Loucy (cell line): Measurements from ENCODE around the gene SH3RF3.
A peak's percentile ranks its signal among the peaks of the same experiment; 100 is the strongest.

ENCODE experiments used
- H2AFZ ChIP-seq: fragments of 200-600 bp; sonication (generic); 2 replicates; pipeline ENCODE4 v1.6.0; 2016; ENCODE audit warnings: antibody characterized with exemption, mild to moderate bottlenecking, low read length, moderate library complexity
- H3F3A ChIP-seq: fragments of 200-600 bp; 2 replicates; pipeline ENCODE4 v1.6.0; 2016; ENCODE audit warnings: antibody characterized with exemption, low read depth, mild to moderate bottlenecking
- H3K27me3 ChIP-seq: fragments of 200-600 bp; sonication (generic); 2 replicates; pipeline ENCODE4 v1.6.1; 2014; ENCODE audit warnings: low read length, mild to moderate bottlenecking; ENCODE audit not compliant: insufficient read depth, poor library complexity, severe bottlenecking
- H3K36me3 ChIP-seq: fragments of 200-600 bp; sonication (generic); 2 replicates; pipeline ENCODE4 v1.6.1; 2016; ENCODE audit warnings: low read length; ENCODE audit not compliant: insufficient read depth
- H3K4me1 ChIP-seq: fragments of 200-600 bp; sonication (generic); 2 replicates; pipeline ENCODE4 v1.5.1; 2014; ENCODE audit warnings: low read length, mild to moderate bottlenecking; ENCODE audit not compliant: insufficient read depth, poor library complexity, severe bottlenecking
- H3K4me2 ChIP-seq: fragments of 200-600 bp; sonication (generic); 2 replicates; pipeline ENCODE4 v1.6.0; 2014; ENCODE audit warnings: antibody characterized with exemption, low read length, low read depth, mild to moderate bottlenecking; ENCODE audit not compliant: poor library complexity, severe bottlenecking
- H3K4me3 ChIP-seq: fragments of 200-600 bp; sonication (generic); 2 replicates; pipeline ENCODE4 v1.5.1; 2014; ENCODE audit warnings: low read length, mild to moderate bottlenecking, mixed read lengths; ENCODE audit not compliant: poor library complexity, severe bottlenecking
- H3K79me2 ChIP-seq: fragments of 200-600 bp; sonication (generic); 2 replicates; pipeline ENCODE4 v1.6.1; 2014; ENCODE audit warnings: low read length; ENCODE audit not compliant: insufficient read depth
- H3K9ac ChIP-seq: fragments of 200-600 bp; sonication (generic); 2 replicates; pipeline ENCODE4 v1.6.0; 2014; ENCODE audit warnings: mild to moderate bottlenecking, low read depth, low read length, moderate library complexity; ENCODE audit not compliant: poor library complexity, severe bottlenecking
- H3K9me2 ChIP-seq: fragments of 200-600 bp; sonication (generic); replicated peaks from 2 replicates; pipeline ENCODE4 v1.6.1; 2016; ENCODE audit warnings: low read depth, low read length, mixed read lengths
- H3K9me3 ChIP-seq: fragments of 200-600 bp; sonication (generic); 2 replicates; pipeline ENCODE4 v1.6.1; 2014; ENCODE audit warnings: mild to moderate bottlenecking, antibody characterized with exemption, low read length, low read depth; ENCODE audit not compliant: insufficient read depth
- H4K20me1 ChIP-seq: fragments of 200-600 bp; sonication (generic); 2 replicates; pipeline ENCODE4 v1.6.0; 2014; ENCODE audit warnings: antibody characterized with exemption, low read length, mild to moderate bottlenecking; ENCODE audit not compliant: insufficient read depth, poor library complexity, severe bottlenecking
- EZH2phosphoT487 ChIP-seq: fragments of 200-600 bp; IDR thresholded peaks from 2 replicates; pipeline ENCODE4 v1.6.1; 2018; ENCODE audit warnings: antibody characterized with exemption, mild to moderate bottlenecking, moderate library complexity, borderline replicate concordance
- TF ChIP-seq, protein P1 (sequence below): fragments of 200-600 bp; sonication (generic); conservative IDR thresholded peaks from 2 replicates; pipeline ENCODE4 v1.5.1; 2014; ENCODE audit warnings: mild to moderate bottlenecking, antibody characterized with exemption, low read length

The SH3RF3 gene

DNA sequence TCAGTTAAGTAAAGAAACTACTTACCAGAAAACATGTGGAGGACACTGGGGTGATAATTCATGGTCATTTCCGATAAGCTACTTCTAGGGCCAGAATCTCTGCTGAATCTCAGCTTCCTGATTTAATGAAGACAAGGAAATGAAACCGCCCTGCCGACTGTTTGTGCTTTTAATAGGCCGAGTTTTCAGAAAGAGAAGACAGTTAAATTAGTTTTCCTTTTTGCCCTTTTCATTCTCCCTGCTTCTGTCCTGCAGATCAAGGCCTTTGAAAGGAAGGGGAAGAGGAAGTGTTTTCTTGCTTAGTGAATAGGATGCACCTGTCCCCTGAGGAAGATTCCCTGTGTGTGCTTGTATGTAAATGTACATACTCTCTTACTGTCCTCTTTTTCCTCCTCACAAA, 126.6 kb downstream of the SH3RF3 start:
- H3F3A ChIP-seq, result no peaks in the 10 kb centered on the region
- H3K9me3 ChIP-seq, result no peaks in the 10 kb centered on the region
- TF ChIP-seq, protein P1, sequence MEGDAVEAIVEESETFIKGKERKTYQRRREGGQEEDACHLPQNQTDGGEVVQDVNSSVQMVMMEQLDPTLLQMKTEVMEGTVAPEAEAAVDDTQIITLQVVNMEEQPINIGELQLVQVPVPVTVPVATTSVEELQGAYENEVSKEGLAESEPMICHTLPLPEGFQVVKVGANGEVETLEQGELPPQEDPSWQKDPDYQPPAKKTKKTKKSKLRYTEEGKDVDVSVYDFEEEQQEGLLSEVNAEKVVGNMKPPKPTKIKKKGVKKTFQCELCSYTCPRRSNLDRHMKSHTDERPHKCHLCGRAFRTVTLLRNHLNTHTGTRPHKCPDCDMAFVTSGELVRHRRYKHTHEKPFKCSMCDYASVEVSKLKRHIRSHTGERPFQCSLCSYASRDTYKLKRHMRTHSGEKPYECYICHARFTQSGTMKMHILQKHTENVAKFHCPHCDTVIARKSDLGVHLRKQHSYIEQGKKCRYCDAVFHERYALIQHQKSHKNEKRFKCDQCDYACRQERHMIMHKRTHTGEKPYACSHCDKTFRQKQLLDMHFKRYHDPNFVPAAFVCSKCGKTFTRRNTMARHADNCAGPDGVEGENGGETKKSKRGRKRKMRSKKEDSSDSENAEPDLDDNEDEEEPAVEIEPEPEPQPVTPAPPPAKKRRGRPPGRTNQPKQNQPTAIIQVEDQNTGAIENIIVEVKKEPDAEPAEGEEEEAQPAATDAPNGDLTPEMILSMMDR, result no peak
- TF ChIP-seq EZH2phosphoT487, result no peak
- H3K79me2 ChIP-seq, result peaks cover 26% of the 10 kb centered on the region; the same call in 1 of the 2 replicates
- no peak overlapping the region for H2AFZ ChIP-seq
- H4K20me1 ChIP-seq, result no peaks in the 10 kb centered on the region
- H3K9ac ChIP-seq, result no peak overlapping the region
- no peaks in the 10 kb centered on the region for H3K9me2 ChIP-seq
- H3K4me1 ChIP-seq, result peaks cover 47% of the 10 kb centered on the region
- no peaks in the 10 kb centered on the region for H3K27me3 ChIP-seq
- no peak overlapping the region for H3K4me2 ChIP-seq
- H3K4me3 ChIP-seq, result no peak overlapping the region
- no peaks in the 10 kb centered on the region for H3K36me3 ChIP-seq

DNA sequence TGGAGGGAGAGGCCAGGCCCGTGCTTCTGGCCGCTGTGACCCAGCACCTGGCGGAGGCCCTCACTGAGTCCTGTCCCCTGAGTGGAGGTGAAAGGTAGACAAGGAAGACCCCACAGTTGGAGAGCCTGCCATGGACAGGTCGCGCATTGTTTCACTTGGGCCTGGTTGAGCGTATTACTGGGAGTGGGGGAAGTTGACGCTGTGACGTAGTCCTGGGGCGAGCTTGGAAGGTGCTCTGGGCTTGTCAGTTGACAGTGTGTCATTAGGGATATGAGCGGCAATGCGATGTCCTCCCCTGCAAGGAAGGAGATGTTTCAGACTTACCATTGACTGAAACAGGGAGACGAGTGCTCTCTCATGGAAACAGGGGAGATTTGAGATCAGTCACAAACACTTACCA, 127.1 kb downstream of the SH3RF3 start:
- Histone ChIP-seq H3K27me3 (no peaks in the 10 kb centered on the region), H3F3A (no peaks in the 10 kb centered on the region), H3K4me3 (no peak overlapping the region), H3K9me3 (no peaks in the 10 kb centered on the region), H3K4me1 (peaks cover 51% of the 10 kb centered on the region), H3K36me3 (no peaks in the 10 kb centered on the region), H2AFZ (no peak overlapping the region), H3K9me2 (no peaks in the 10 kb centered on the region), H3K9ac (no peak overlapping the region), H3K79me2 (peaks cover 27% of the 10 kb centered on the region; the same call in 1 of the 2 replicates), H3K4me2 (no peak overlapping the region), H4K20me1 (no peaks in the 10 kb centered on the region)
- TF ChIP-seq EZH2phosphoT487, result no peak
- TF ChIP-seq, protein P1, result no peak

DNA sequence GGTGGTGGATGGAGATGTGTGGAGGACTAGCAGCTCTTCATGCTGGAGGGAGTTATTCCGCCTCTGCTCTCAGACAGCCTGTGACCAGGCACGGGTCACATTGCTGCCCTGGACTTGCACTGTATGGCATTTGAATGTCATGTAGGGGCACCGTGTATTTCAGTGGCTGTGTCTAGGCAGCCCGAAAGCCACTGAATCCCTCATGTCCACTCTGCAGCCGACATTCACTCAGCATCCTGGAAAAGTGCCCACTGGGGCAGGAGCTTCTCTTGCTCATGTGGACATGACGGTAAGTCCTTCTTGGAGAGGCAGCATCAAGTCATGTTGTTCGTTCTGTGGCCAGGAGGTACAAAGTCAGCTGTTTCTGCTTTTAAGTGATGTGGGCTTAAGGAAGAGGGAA, 127.9 kb downstream of the SH3RF3 start:
- Histone ChIP-seq H4K20me1 (no peaks in the 10 kb centered on the region), H3K9me3 (no peaks in the 10 kb centered on the region), H3K4me1 (peaks cover 59% of the 10 kb centered on the region), H3K4me2 (peak overlapping the region; percentile 52), H3K4me3 (no peak overlapping the region), H3K9ac (peak overlapping the region; percentile 25), H2AFZ (no peak overlapping the region), H3K9me2 (no peaks in the 10 kb centered on the region), H3F3A (0 out of 2 replicates have a peak, but pooled peaks cover 4% of the 10 kb centered on the region), H3K36me3 (no peaks in the 10 kb centered on the region), H3K27me3 (no peaks in the 10 kb centered on the region), H3K79me2 (peaks cover 32% of the 10 kb centered on the region; the same call in 1 of the 2 replicates)
- no peak for TF ChIP-seq EZH2phosphoT487
- TF ChIP-seq, protein P1, result no peak
